HepG2 (cell line): ENCODE results near the gene ESAM. TPM values are rescaled to one million over a fixed set of nuclear protein-coding genes. Genes with fewer than 3 reads are reported as not detected.
A peak's percentile ranks its signal among the peaks of the same experiment; 100 is the strongest.

Experiments
- ADNP ChIP-seq: sonication (generic); formaldehyde crosslinking; IDR thresholded peaks from 2 replicates; pipeline ENCODE4 v1.4.0; 2020; ENCODE audit warnings: missing genetic modification reagents
- ATF7-NPFF ChIP-seq: sonication (generic); formaldehyde crosslinking; IDR thresholded peaks from 2 replicates; pipeline ENCODE4 v1.8.1; 2023; ENCODE audit warnings: mild to moderate bottlenecking, low read depth, missing genetic modification reagents, moderate library complexity
- CHD2 ChIP-seq: IDR thresholded peaks from 2 replicates; pipeline ENCODE4 v1.6.1; 2011; ENCODE audit warnings: low read depth, low read length, improper control_type of control experiment
- CHD4 ChIP-seq: fragments of 200-600 bp; sonication (generic); IDR thresholded peaks from 2 replicates; pipeline ENCODE4 v1.7.0; 2017; ENCODE audit warnings: mild to moderate bottlenecking, low read length, borderline replicate concordance
- CREB1 ChIP-seq, 2 experiments: fragments of 450-650 bp in 1 of 2; IDR thresholded peaks; 2 replicates each; pipeline ENCODE4 v1.6.1; 2016 to 2017; ENCODE audit warnings: control low read depth in 1 of 2, mild to moderate bottlenecking in 1 of 2, missing compliant biosample characterization in 1 of 2, missing genetic modification characterization in 1 of 2
- CTCF ChIP-seq: sonication (generic); formaldehyde crosslinking; IDR thresholded peaks from 2 replicates; pipeline ENCODE4 v1.5.0; 2020; ENCODE audit warnings: mild to moderate bottlenecking, missing genetic modification reagents, moderate library complexity
- DR1 ChIP-seq: sonication (generic); formaldehyde crosslinking; IDR thresholded peaks from 2 replicates; pipeline ENCODE4 v1.8.0; 2021; ENCODE audit warnings: mild to moderate bottlenecking, missing genetic modification reagents, inconsistent platforms
- ELF1 ChIP-seq: sonication (generic); formaldehyde crosslinking; IDR thresholded peaks from 2 replicates; pipeline ENCODE4 v1.4.0; 2020; ENCODE audit warnings: missing genetic modification reagents
- ETV6 ChIP-seq: sonication (generic); formaldehyde crosslinking; conservative IDR thresholded peaks from 2 replicates; pipeline ENCODE4 v1.4.0; 2020; ENCODE audit warnings: missing genetic modification reagents
- HOXA9 ChIP-seq: sonication (generic); formaldehyde crosslinking; IDR thresholded peaks from 2 replicates; pipeline ENCODE4 v1.8.1; 2022; ENCODE audit warnings: missing genetic modification reagents, mild to moderate bottlenecking, moderate library complexity, borderline replicate concordance
- MYC ChIP-seq: sonication (generic); formaldehyde crosslinking; IDR thresholded peaks from 2 replicates; pipeline ENCODE4 v1.9.0; 2021; ENCODE audit warnings: missing genetic modification reagents, borderline replicate concordance
- NCOR1 ChIP-seq: fragments of 200-600 bp; sonication (generic); IDR thresholded peaks from 2 replicates; pipeline ENCODE4 v1.7.0; 2017; ENCODE audit warnings: antibody characterized with exemption, low read length, borderline replicate concordance
- NFKBIZ ChIP-seq: IDR thresholded peaks from 2 replicates; pipeline ENCODE4 v1.6.1; 2018; ENCODE audit warnings: missing genetic modification reagents, missing compliant biosample characterization
- RCOR2 ChIP-seq: IDR thresholded peaks from 2 replicates; pipeline ENCODE4 v1.6.1; 2016; ENCODE audit warnings: missing biosample characterization, missing genetic modification reagents
- SMAD1 ChIP-seq: sonication (generic); formaldehyde crosslinking; IDR thresholded peaks from 2 replicates; pipeline ENCODE4 v1.4.0; 2020; ENCODE audit warnings: missing genetic modification reagents, low read depth, mild to moderate bottlenecking, borderline replicate concordance
- SMC3 ChIP-seq: IDR thresholded peaks from 2 replicates; pipeline ENCODE4 v1.6.1; 2011; ENCODE audit warnings: low read length, improper control_type of control experiment
- XBP1 ChIP-seq: sonication (generic); formaldehyde crosslinking; IDR thresholded peaks from 2 replicates; pipeline ENCODE4 v1.5.0; 2020; ENCODE audit warnings: missing genetic modification reagents
- YEATS4 ChIP-seq: sonication (generic); formaldehyde crosslinking; IDR thresholded peaks from 2 replicates; pipeline ENCODE4 v1.4.0; 2020; ENCODE audit warnings: missing genetic modification reagents, borderline replicate concordance
- ZIK1 ChIP-seq: sonication (generic); formaldehyde crosslinking; IDR thresholded peaks from 2 replicates; pipeline ENCODE4 v1.5.0; 2020; ENCODE audit warnings: mild to moderate bottlenecking, low read depth, missing genetic modification reagents, borderline replicate concordance
- ZNF160 ChIP-seq: sonication (generic); formaldehyde crosslinking; IDR thresholded peaks from 2 replicates; pipeline ENCODE4 v1.8.0; 2022; ENCODE audit warnings: mild to moderate bottlenecking, inconsistent platforms, missing genetic modification reagents
- ZNF343 ChIP-seq: sonication (generic); formaldehyde crosslinking; IDR thresholded peaks from 2 replicates; pipeline ENCODE4 v1.4.0; 2020; ENCODE audit warnings: mild to moderate bottlenecking, missing genetic modification reagents
- ZNF543 ChIP-seq: sonication (generic); formaldehyde crosslinking; IDR thresholded peaks from 2 replicates; pipeline ENCODE4 v1.4.0; 2020; ENCODE audit warnings: mild to moderate bottlenecking, missing genetic modification reagents
- ZNF547 ChIP-seq: sonication (generic); formaldehyde crosslinking; IDR thresholded peaks from 2 replicates; pipeline ENCODE4 v1.5.1; 2020; ENCODE audit warnings: mild to moderate bottlenecking, missing genetic modification reagents
- ZNF674 ChIP-seq: sonication (generic); formaldehyde crosslinking; IDR thresholded peaks from 2 replicates; pipeline ENCODE4 v1.5.0; 2020; ENCODE audit warnings: low read depth, mild to moderate bottlenecking, missing genetic modification reagents
- polyA plus RNA-seq, 8 experiments: library from polyadenylated mRNA; depleted of rRNA in 3 of 8; stranded (reverse) in 7 of 8; unstranded in 1 of 8; fragments of >200 nt; fragmentation: Illumina TruSeq in 4 of 8; extraction: Trizol in 4 of 8; gene quantifications; 2 replicates each; pipeline versions ENCODE4 v1.2.1 to v1.2.3, GENCODE V29; 2011 to 2016; ENCODE audit warnings: low read depth in 4 of 8, missing spikeins in 1 of 8, mixed read lengths in 1 of 8; ENCODE audit not compliant: insufficient read depth in 1 of 8
- total RNA-seq, 5 experiments: library from RNA; depleted of rRNA; stranded (reverse); fragments of >200 nt; fragmentation: Illumina TruSeq; extraction: Trizol; gene quantifications; 2 replicates each; pipeline ENCODE4 v1.2.3, GENCODE V29; 2016; ENCODE audit warnings: low read depth in 1 of 5
- TF ChIP-seq, protein P1 (sequence below): IDR thresholded peaks from 2 replicates; pipeline ENCODE4 v1.6.1; 2018; ENCODE audit warnings: missing genetic modification reagents, mild to moderate bottlenecking, missing compliant biosample characterization
- TF ChIP-seq, protein P2 (sequence below): sonication (generic); formaldehyde crosslinking; IDR thresholded peaks from 2 replicates; pipeline ENCODE4 v1.4.0; 2020; ENCODE audit warnings: mild to moderate bottlenecking, missing genetic modification reagents
- TF ChIP-seq, protein P3 (sequence below): sonication (generic); formaldehyde crosslinking; IDR thresholded peaks from 2 replicates; pipeline ENCODE4 v1.4.0; 2020; ENCODE audit warnings: missing genetic modification reagents

ESAM gene
- total and polyA plus RNA-seq, 2 of the 13 experiments (the other 11 are each of a cell fraction or from before 2014, with no cell fraction given): 1.2 to 6.8 TPM

DNA sequence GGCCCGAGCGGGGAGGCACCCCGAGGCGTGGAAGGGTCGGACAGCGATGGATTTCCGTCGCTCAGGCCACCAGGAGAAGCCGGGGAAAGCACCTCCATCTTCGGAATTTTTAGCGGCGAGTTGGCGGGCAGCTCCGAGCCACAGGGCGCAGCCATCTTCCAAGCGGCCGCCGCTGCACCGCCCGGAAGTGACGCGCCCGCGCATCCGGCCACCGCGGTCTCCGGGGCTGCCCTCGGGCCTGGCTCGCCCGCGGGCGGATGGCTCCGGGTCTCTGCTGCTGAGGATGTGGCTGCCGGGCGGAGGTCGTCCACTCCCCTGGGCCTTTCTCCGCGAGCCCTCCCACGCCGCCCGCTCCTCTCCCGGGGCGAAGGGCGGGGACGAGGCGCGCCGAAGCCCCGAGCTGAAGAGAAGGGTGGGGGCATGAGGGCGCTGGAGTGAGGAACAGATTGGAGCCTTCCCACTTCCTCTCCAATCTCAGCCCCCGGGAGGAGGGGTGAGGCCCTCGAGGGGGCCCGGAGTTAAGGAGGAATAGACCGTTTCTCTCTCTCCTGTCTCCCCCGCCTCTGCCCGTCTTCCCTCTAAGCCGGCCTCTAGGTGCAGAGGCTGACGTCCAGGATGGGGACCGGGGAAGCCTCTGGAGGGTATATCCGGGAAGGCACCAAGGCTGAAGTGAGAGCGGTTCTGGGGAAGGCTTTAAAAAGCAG is 38.3 kb upstream of the ESAM start, which contains the start of gene MSANTD2 (continued):
- TF ChIP-seq ZNF674 (CRISPR knock-in tag): peak; percentile 70; the same call in 1 of the 2 replicates
- peak; percentile 38; the same call in 1 of the 2 replicates for TF ChIP-seq DR1 (CRISPR knock-in tag)
- TF ChIP-seq HOXA9 (CRISPR knock-in tag): peak; percentile 60; the same call in 1 of the 2 replicates
- no peak for TF ChIP-seq ADNP (CRISPR knock-in tag)
- peak; percentile 55 for TF ChIP-seq ZIK1 (CRISPR knock-in tag)
- TF ChIP-seq ZNF547 (CRISPR knock-in tag): peak; percentile 78
- no peak for TF ChIP-seq NCOR1
- peak; percentile 58; the same call in 1 of the 2 replicates for TF ChIP-seq SMAD1 (CRISPR knock-in tag)
- TF ChIP-seq CREB1 (IDR thresholded peaks at IDR 0.05): peak; percentile 75; the same call in 1 of the 2 replicates
- peak; percentile 61; the same call in 1 of the 2 replicates for TF ChIP-seq CREB1 (CRISPR knock-in tag; IDR thresholded peaks at IDR 0.05)
- TF ChIP-seq, protein P1, sequence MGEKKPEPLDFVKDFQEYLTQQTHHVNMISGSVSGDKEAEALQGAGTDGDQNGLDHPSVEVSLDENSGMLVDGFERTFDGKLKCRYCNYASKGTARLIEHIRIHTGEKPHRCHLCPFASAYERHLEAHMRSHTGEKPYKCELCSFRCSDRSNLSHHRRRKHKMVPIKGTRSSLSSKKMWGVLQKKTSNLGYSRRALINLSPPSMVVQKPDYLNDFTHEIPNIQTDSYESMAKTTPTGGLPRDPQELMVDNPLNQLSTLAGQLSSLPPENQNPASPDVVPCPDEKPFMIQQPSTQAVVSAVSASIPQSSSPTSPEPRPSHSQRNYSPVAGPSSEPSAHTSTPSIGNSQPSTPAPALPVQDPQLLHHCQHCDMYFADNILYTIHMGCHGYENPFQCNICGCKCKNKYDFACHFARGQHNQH: peak; percentile 78
- TF ChIP-seq RCOR2 (CRISPR knock-in tag): no peak
- TF ChIP-seq, protein P2, sequence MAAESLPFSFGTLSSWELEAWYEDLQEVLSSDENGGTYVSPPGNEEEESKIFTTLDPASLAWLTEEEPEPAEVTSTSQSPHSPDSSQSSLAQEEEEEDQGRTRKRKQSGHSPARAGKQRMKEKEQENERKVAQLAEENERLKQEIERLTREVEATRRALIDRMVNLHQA: no peak
- 0 out of 2 replicates have a peak, but pooled peaks have one; percentile 25 for TF ChIP-seq NFKBIZ (CRISPR knock-in tag)
- peak; percentile 78; the same call in 1 of the 2 replicates for TF ChIP-seq ZNF160 (CRISPR knock-in tag)
- peak; percentile 86 for TF ChIP-seq ATF7-NPFF (CRISPR knock-in tag)
- TF ChIP-seq CHD4: no peak
- TF ChIP-seq MYC: no peak; the same call in 1 of the 2 replicates
- TF ChIP-seq, protein P3, sequence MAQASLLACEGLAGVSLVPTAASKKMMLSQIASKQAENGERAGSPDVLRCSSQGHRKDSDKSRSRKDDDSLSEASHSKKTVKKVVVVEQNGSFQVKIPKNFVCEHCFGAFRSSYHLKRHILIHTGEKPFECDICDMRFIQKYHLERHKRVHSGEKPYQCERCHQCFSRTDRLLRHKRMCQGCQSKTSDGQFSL (CRISPR knock-in tag): no peak
- no peak for TF ChIP-seq CHD2
- no peak for TF ChIP-seq XBP1 (CRISPR knock-in tag)
- TF ChIP-seq ZNF543 (CRISPR knock-in tag): peak; percentile 70; the same call in 1 of the 2 replicates
- no peak for TF ChIP-seq SMC3
- peak; percentile 22; the same call in 1 of the 2 replicates for TF ChIP-seq ELF1
- TF ChIP-seq YEATS4 (CRISPR knock-in tag): peak; percentile 90
- 0 out of 2 replicates have a peak, but pooled peaks have one; percentile 81 for TF ChIP-seq ETV6
- no peak; the same call in 1 of the 2 replicates for TF ChIP-seq CTCF
- TF ChIP-seq ZNF343 (CRISPR knock-in tag): peak; percentile 76; the same call in 1 of the 2 replicates
